Hematopoietic multipotent progenitor cell treated with erythropoietin and hydrocortisone succinate and interleukin-3 and kit ligand, for 15 days (in vitro differentiated cells): ENCODE results near the gene ATXN7L1.

ENCODE experiments used
- DNase-seq: peaks from one replicate; pipeline ENCODE4 v3.0.0-alpha.2; 2015; ENCODE audit warnings: low spot score

The ATXN7L1 gene

DNA sequence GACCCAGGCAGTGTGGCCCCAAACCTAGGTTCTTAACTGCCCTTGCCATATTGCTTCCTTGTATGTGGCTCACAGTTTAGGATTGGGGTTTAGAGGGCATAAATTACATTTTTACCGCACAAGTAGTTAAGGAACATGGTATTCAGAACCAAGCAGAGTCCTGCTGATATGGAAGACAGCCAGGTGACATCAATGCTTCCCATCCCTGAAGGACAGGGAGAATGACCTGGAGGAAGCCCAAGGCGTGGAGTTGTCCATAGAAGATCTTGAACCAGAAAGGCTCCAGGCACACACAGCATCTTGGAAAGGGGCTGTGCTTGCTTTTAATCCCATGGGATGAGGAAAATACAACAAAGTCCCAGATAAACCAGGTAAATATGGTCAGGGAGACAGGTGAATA, 48.3 kb downstream of the ATXN7L1 start:
- DNase-seq, result no peak

DNA sequence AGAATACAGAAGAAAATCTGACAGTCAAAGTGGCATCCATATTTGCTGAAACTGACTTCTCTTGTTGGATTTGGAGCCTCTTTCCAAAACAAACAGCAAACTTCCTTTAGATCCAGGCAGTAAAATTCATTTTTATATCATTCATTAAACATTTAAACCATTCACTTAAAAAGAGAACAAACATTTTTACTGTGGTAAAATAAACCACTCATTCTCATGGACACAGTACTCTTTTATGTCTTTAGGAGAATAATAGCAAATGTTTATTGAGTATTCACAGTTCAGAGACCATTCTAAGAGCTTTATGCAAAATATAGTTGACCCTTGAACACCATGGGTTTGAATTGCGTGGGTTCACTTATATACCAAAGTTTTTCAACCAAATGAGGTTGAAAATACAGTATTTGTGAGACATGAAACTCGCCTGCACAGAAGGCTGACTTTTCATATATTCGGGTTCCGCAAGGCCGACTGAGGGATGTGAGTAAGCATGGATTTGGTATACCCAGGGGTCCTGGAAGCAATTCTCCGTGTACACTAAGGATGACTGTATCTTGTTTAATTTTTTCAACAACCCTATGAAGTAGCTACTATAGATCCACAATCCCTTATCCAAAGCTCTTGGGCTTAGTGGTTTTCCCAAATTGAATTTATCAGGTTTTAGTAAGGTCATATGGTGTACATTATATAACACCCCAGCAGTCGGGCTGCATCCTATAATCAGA, 49.1 kb downstream of the ATXN7L1 start:
- DNase-seq, result no peak

DNA sequence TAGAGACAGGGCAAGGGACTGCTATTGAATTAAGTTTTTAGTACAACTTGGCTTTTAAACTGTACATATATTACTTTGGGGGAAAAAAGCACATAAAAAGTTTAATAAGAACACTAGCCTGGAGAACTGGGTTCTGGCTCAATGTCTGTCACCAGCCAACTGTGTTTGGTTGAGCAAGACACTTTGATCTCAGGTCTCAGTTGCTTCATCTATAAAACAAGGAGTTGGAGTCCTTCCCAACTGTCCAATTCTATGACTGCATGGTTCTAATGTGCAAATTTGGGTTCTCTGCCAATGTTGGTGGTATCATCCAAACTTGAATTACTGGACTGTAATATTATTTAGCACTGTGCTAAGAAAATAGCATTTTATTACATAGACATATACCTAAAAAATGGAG, 50.3 kb downstream of the ATXN7L1 start:
- DNase-seq, result no peak

DNA sequence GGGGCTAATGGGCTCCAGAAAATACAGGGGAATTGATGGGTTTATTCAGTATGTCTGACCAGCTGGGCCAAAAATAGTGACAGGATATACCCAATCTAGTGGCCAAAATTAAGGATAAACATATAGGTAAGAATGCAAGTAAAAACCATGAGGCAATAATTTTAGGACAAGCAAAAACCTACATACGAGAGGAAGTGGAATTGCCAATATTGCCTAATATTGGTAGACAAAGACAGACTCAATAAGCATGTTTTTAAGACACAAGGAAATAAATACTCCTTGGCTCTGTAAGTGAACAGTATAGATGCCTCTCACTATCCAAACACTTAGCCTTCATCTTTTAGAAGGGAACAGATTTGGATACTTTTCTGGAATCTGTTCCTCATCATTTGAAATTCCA, 51.0 kb downstream of the ATXN7L1 start:
- no peak for DNase-seq

DNA sequence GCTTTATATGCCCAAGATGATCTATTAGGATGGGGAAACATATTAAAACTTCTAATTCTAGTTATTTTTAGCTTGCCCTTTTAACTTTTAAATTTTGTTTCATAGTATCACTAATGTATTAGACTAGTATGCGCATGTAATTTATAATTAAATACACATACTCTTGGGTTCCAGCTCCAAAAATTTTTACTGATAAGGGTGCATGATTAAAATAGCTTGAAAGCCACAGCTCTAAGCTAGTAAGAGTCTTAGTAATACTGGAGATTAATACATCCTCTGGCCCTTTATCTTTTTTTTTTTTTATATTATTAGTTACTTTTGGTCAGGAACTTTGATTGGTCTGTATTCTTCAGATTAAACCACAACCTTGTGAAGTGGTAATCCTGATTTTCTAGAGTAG, 53.6 kb downstream of the ATXN7L1 start:
- DNase-seq, result no peak

DNA sequence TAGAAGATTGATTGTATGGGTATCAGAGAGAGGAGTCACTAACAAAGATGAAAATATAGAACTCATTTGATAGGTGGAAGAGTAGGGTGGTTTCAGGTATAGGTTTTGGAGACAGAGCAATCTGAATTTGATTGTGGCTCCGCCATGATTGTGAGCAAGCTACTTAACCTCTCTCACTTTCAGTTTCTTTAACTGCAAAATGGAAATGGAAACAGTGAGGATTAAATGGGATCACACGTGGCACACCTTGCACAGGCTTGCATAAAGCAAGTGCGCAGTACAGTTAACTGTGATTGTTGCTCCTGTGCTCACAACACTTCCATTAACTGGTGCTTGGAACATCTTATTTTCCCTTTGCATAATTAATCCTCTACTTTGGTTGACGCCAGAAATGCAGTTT, 54.9 kb downstream of the ATXN7L1 start:
- DNase-seq, result no peak

DNA sequence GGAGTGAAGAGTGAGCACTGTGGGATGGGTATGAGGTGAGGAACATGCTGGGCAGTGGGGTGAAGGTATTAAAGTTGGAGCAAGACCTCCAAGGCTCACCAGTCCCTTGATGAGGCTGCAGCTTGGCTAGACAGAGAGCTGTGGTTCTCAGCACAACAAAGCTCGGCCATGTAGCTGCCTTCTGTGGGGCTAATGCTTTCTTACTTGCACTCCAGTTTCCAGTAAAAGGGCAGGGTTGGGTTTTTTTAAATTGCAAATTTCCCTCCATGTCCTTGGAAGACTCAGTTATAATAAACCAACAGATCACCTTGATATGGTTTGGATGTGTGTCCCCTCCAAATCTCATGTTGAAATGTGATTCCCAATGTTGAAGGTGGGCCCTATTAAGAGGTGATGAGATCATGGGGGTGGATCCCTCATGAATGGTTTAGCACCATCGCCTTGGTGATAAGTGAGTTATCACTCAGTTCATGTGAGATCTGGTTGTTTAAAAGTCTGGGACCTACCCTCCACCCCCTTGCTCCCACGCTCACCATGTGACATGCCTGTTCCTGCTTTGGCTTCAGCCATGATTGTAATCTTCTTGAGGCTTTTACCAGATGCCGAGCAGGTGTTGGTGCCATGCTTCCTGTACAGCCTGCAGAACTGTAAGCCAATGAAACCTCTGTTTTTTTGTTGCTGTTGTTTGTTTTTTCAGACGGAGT, 55.9 kb downstream of the ATXN7L1 start:
- DNase-seq, result no peak

DNA sequence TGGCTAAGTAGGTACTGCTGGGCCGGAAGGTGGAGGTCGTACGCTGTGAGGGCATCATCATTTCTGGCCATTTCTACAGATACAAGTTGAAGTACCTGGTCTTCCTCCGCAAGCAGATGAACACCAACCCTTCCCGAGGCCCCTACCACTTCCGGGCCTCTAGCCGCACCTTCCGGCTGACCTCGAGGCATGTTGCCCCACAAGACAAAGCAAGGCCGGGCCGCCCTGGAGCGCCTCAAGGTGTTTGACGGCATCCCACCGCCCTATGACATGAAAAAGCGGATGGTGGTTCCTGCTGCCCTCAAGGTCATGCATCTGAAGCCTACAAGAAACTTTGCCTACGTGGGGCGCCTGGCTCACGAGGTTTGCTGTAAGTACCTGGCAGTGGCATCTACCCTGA, 56.8 kb downstream of the ATXN7L1 start:
- no peak for DNase-seq

DNA sequence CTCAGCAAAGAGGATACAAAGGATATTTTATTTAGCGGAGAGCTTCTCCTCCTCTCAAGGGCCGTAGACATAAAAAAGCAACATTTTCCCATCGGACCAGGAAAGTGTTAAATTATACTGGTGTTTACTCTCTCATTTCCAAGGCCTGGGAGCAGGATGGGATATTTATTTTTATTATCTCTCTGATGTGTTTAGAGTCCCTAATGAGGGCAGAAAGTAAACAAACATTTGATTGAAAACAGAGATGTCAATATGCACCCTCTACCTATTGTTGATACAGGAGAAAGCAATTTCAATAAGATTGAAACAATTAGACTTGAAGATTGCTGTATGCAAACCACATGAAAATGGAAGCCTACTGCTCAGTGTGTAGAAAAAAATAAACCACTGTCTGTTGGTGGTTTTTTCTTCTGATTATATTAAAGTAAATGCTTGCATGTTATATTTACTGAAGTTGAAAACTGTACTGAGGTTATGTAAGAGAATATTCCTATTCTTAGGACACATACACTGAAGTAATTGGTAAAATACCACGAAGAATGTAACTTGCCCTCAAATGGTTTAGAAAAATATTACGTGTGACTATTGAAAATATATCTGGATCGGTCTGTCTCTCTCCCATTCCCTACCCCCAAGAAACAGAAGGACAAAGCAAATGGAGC, 59.3 kb downstream of the ATXN7L1 start:
- DNase-seq, result no peak

DNA sequence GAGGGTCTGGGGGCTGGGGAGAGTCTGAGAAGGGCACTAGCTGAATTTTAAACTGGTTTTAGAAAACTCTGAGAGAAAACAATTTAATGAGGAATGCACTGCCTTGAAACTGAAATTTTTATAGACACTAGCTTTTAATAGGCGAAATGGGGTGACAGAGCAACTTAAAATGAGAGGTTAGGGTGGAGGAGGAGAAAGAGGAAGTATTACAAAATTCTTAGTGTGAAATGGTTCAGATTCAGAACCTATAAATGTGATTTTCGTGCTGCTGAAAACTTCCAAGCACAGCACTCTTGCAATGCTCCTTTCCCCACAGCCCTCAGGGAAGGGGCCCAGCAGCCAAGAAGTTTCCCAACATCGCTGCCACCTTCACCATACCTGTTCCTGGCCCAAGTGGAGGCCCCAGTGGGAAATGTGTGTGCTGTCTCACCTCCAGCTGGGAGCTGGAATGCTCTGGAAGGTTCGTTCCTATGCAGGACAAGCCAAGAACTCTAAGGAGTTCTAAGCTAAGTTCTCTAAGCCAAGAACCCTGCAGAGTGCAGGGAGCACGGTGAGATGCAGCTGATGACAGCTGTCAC, 60.0 kb downstream of the ATXN7L1 start:
- DNase-seq, result no peak

DNA sequence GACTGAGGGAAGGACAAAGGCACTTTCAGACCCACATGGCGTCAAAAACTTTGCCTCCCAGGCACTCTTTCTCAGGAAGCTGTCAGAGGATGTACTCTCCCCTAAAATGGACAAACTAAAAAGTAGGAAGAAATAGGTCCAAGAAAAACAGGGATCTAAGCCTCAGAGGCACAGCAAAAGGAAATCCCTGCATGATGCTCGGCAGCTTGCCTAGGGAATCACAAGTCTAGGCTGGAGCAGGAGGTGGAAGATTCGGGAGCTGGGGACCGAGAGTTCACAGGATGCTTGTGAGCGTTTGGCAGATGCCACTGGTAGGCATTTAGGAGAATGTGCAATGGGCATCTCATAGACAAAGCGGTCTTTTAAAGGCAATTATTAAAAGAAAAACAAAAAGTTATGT, 60.8 kb downstream of the ATXN7L1 start:
- no peak for DNase-seq

DNA sequence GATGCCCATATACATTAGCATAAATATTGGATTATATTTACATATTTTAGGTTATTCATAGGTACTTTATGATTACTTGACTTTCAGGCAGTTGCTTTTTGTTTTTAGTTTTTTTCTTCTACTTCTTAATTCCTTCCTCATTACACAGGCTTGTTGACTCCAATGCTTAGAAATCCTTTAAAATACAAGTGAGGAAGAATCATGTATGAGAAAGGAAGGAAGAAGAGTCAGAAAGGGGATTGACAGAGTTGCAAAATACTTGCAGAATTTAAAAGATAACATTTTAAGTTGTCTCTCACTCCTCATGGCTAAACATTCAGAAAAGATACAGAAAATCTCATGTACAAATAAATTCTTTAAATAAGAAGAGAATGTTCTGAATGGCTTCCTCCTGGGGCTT, 61.9 kb downstream of the ATXN7L1 start:
- no peak for DNase-seq

DNA sequence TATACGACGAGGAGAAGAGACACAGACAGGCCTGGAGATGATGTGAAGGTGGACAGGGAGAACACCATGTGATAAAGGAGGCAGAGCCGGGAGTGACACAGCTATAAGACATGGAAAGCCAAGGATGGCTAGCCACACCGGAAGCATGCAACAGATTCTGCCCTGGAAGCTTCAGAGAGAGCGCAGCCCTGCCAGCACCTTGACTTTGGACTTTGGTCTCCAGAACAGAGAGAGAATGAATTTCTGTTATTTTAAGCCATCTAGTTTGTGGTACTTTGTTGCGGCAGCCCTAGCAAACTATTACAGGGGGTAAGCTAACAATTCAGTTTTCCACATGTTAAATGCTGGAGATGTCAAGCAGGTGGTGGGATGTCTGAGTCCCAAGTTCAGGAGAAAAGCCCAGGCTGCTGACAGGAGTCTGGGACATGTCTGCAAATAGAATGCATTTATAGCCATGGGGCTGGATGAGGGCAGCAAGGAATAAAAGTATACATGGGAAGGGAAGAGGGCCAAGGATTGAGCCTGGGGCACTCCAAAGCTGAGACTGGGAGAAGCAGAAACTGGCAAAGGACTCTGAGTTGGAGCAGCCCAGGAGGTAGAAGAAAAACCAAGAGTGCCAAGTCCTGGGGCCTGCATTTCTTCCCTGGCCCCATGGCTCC, 65.1 kb downstream of the ATXN7L1 start:
- no peak for DNase-seq

DNA sequence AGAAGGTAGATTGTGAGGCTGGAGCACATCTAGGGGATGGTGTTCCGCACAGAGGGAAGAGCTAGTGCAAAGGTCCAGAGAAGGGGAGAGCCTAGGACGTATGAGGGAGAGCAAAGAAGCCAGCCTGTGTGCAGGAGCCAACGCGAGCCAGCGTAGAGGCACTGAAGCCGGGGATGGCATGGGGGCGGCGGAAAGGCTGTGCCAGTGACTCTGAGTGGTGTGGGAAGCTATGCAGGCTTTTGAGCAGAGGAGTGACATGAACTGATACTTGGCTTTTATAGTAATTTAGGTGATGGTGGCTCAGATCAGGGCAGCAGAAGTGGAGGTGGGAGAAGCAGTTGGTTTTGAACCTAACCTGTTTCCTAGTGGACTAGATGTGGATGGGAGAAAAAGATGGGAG, 65.8 kb downstream of the ATXN7L1 start:
- no peak for DNase-seq

DNA sequence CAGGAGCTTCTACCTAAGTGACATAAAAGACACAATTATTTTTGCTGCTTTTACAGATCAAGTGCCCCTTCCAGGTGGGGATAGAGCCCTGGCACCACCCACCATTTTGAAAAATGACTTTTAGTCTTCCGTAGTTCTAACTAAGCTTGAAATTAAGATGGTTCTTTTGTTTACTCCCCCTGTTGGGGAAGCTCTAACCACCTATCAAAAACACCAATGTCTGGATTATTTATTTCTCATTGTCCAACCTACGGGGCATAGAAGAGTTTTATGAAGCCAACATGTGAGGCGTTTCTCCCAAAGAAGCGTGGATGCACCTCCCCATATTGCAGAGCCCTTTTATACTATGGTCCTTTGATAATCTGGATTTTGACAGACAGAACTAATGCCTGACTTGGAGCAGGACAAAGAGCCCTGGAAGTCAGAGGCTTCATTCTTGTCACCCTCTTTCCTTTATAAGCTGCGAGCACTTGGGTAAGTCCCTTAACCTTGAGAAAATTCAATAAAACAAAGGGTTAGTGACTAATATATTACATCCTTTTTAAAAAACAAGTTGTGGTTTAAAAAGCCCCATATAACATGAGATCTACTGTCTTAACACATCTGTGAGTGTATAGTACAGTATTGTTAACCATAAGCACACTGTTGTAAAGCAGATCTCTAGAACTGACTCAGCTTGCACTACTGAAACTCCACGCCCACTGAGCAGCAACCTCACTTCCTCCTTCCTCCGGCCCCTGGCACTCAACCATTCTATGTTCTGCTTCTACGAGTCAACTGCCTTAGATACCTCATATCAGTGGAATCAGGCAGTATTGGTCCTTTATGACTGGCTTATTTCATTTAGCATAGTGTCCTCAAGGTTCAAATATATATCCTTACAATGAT, 67.5 kb downstream of the ATXN7L1 start:
- no peak for DNase-seq

DNA sequence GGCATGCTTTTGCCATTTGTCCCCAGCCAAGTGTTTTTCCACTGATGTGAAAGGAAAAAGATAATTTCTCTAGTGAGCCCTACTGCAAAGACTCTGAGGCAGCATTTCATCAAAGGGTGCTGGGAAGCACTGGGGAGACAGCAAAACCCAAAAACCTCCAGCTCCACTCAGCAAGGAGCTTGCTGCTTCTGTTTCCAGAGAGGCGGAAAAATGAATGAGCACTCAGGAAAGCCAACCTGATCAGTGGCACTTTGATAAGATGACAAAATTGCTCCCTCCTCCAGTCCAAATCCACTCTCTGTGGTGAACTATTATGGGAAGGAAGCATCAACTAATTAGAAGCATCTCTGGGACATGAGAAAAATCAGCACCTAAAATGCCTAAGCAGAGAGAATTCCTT, 68.2 kb downstream of the ATXN7L1 start:
- no peak for DNase-seq

DNA sequence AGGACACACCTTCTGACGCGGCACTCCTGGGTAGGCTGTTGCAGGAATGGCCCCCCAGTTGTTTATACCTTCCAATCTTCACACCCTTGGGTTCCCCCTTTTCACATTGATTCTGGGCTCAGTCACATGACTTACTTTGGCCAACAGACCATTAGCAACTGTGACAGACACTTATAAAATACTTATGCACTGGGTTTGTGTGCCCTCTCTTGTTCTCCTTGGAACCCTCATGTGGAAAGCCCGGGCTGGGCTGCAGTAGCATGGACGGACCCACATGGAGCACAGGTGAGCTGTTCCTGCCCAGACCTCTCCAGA, 69.0 kb downstream of the ATXN7L1 start:
- no peak for DNase-seq

DNA sequence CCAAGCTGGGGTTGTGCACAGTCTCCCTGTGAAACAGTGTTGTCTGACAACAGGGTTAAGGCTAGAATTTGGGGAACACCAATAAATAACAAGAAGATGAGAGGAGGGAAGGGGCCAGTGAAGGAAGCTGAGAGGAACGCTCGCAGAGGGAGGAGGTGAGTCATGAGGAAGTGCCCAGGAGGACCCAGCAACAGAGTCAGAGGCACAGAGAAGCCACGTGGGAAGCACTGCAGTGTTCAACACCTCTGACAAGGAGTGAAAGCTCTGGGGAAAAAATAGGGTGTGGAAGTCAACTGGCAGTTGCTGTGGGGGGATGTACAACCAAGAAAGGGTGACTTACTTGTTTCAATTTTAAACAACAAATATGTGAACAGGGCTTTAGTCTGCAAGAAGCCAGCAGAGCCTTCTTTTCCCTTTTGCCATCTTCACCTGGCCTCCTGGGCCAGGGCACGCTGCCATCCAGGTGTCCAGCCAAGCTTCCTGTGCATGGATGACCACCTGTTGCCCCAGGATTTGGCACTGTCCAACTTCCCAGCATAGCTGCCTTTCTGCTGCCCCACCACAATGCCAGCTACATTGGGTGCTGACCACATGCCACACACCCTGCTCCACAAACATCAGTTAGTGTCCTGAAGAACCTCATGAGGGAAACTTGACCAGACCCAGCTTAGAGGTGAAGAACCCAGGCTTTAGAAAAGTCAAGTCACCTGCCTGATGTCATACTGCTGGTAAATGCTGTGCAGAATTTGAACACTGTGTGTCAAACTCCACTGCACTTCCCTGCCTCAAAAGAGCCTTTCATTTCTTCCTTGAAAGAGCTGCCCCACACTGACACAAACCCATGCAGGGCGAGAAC, 69.6 kb downstream of the ATXN7L1 start:
- DNase-seq, result no peak

DNA sequence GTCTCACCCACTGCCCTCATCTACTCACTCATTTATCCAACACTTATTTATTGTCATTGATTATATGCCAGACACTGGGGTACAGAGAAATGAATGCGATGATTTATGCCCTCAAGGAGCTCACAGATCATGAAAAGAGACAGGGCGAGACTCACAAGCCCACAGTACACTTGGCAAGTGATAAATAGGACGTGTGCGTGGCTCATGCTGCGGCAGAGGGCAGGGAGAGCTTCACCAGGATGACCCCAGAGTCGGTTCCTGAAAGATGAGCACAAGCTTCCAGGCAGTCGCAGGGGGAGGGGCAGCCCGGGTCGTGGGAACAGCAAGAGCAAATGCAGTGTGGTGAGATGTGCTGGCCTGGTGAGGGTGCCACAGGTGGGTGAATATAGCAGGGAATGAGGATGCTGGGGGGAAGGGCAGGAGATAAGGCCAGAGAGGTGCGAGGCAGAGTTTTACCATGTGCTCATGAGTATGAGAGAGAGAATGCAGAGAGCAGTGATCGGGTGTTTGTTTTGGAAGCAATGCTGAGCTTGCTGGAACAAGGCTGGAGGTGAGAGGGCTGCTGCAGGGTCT, 70.9 kb downstream of the ATXN7L1 start:
- DNase-seq, result no peak

DNA sequence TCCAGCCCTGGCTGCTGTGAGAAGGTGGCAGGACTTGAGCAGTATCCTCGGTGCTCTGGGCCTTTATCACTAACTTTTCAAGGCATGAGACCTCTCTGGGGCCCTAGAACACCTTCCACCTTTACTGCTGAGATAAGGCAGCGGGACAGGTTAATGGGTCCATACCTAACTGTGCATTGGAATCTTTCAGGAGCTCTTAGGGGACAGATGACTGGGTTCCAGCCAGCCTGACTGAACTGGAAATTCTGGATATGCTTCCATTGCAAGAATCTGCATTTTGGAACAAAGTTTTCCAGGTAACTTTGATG, 73.0 kb downstream of the ATXN7L1 start:
- no peak for DNase-seq
